Measurements from ENCODE around the gene TAC4. TPM values are rescaled to one million over a fixed set of nuclear protein-coding genes. Genes with fewer than 3 reads are reported as not detected.
A peak's percentile ranks its signal among the peaks of the same experiment; 100 is the strongest.

TAC4 gene
- total and polyA plus RNA-seq, 2 of the 13 experiments (the other 11 are each of a cell fraction or from before 2014, with no cell fraction given), result not detected

- intact Hi-C loops (cut with micrococcal nuclease; ENCODE audit: unreplicated experiment), result loop anchor here (10.0 kb wide), 1 partner anchor 218 kb away; no protein-coding TSS in a partner anchor
Measured at GRCh38 chr17:49866882-49867413, 19.1 kb upstream of the TAC4 start.

DNA sequence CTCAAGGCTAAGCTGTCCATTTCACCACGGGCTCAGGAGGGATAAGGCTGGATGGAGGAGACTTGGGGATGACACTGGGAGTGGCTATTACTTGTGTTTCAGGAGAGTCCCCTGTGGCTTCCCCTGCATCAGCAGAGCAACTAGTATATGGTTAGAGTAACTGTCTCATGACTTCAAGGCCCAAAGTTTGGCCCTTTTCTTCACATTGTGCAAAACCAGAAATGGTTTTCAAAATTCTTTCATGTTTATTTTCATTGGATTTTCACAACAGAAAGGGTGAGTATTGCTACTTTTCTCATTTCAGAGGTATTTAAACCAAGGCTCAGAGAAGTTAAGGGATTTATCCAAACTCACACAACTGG is 18.1 kb upstream of the TAC4 start:
- no peak overlapping the region for H3K9ac ChIP-seq (ENCODE audit: insufficient read depth, low read depth, low read length)

More at GRCh38 chr17:49866882-49867413, 19.1 kb upstream of the TAC4 start:
- H3K9me3 ChIP-seq (ENCODE audit: low read length), result no peaks in the 10 kb centered on the region
- H3K79me2 ChIP-seq (ENCODE audit: insufficient read depth, low read length), result no peaks in the 10 kb centered on the region
- H3K27ac ChIP-seq (ENCODE audit: extremely low read length, insufficient read depth, low read length), result no peak overlapping the region
- no peak for FAIRE-seq
- H3K27me3 ChIP-seq (ENCODE audit: control insufficient read depth in 1 of 2, insufficient read depth in 2 of 2, low read length in 2 of 2), result peaks cover 3 to 32% of the 10 kb centered on the region in 2 experiments; a peak in 4 of 5 replicates
- H3K4me3 ChIP-seq (replicated peaks in 1 of 3; ENCODE audit: insufficient read depth in 1 of 3, low read depth in 2 of 3, low read length in 3 of 3), result no peak overlapping the region
- no TSS peak for BruUV-seq (replicated peaks)
- H3K4me2 ChIP-seq (ENCODE audit: low read depth, low read length), result no peak overlapping the region
- no peaks in the 10 kb centered on the region for H4K20me1 ChIP-seq (ENCODE audit: insufficient read depth, low read length)
- H3K36me3 ChIP-seq (replicated peaks in 1 of 2; ENCODE audit: control insufficient read depth in 1 of 2, insufficient read depth in 2 of 2, low read length in 2 of 2), result no peaks in the 10 kb centered on the region
- 34% methylated on average over 3 of the region's 3 CpGs for WGBS (ENCODE audit: low lambda C conversion rate)
- no peak overlapping the region for H3K9ac ChIP-seq (ENCODE audit: insufficient read depth, low read depth, low read length)
- in situ Hi-C loops (cut with HindIII; ENCODE audit: extremely low pct_ligation_motif_present, low pct_unique_long_range_greater_than_20kb), result loop anchor here (10.0 kb wide), 1 partner anchor 218 kb away; no protein-coding TSS in a partner anchor
- ATAC-seq, result no peak
- no peak for DNase-seq (ENCODE audit: low spot score)
- no peak for TF ChIP-seq ZBTB2 (CRISPR knock-in tag; IDR thresholded peaks at IDR 0.05; ENCODE audit: low read depth)
- TF ChIP-seq SOX6 (IDR thresholded peaks at IDR 0.05), result 0 out of 2 replicates have a peak, but pooled peaks have one; percentile 36
- no peak for TF ChIP-seq SOX6 (CRISPR knock-in tag; IDR thresholded peaks at IDR 0.05)
- no peak for TF ChIP-seq ZNF562 (CRISPR knock-in tag; IDR thresholded peaks at IDR 0.05; ENCODE audit: borderline replicate concordance)
- TF ChIP-seq XRCC5 (optimal IDR thresholded peaks at IDR 0.05; ENCODE audit: low read length), result no peak
- ChIA-PET CTCF (ENCODE audit: low intra/inter-chr PET ratio, low total read pairs) (no interaction called here), POLR2A (no interaction called here)
- peaks cover 34% of the 10 kb centered on the region for H3K4me1 ChIP-seq (ENCODE audit: insufficient read depth, low read length)
- no peak overlapping the region for H2AFZ ChIP-seq (ENCODE audit: low read length)

More for the DNA sequence above, 18.1 kb upstream of the TAC4 start:
- DNase-seq (ENCODE audit: low spot score) (no peak), FAIRE-seq (no peak), ATAC-seq (no peak)
- in situ Hi-C loops (cut with HindIII; ENCODE audit: extremely low pct_ligation_motif_present, low pct_unique_long_range_greater_than_20kb) (loop anchor here (10.0 kb wide), 1 partner anchor 219 kb away; no protein-coding TSS in a partner anchor), intact Hi-C loops (cut with micrococcal nuclease; ENCODE audit: unreplicated experiment) (loop anchor here (10.0 kb wide), 1 partner anchor 219 kb away; no protein-coding TSS in a partner anchor)
- 0% methylated on average over 1 of the region's 1 CpG for WGBS (ENCODE audit: low lambda C conversion rate)
- Histone ChIP-seq H2AFZ (ENCODE audit: low read length) (no peak overlapping the region), H3K4me1 (ENCODE audit: insufficient read depth, low read length) (peaks cover 42% of the 10 kb centered on the region), H3K9me3 (ENCODE audit: low read length) (no peaks in the 10 kb centered on the region), H4K20me1 (ENCODE audit: insufficient read depth, low read length) (no peaks in the 10 kb centered on the region), H3K36me3 (replicated peaks in 1 of 2; ENCODE audit: control insufficient read depth in 1 of 2, insufficient read depth in 2 of 2, low read length in 2 of 2) (no peaks in the 10 kb centered on the region), H3K4me2 (ENCODE audit: low read depth, low read length) (peak overlapping the region; percentile 30; the same call in 1 of the 2 replicates), H3K4me3 (replicated peaks in 1 of 3; ENCODE audit: insufficient read depth in 1 of 3, low read depth in 2 of 3, low read length in 3 of 3) (no peak overlapping the region), H3K79me2 (ENCODE audit: insufficient read depth, low read length) (no peaks in the 10 kb centered on the region), H3K27me3 (ENCODE audit: control insufficient read depth in 1 of 2, insufficient read depth in 2 of 2, low read length in 2 of 2) (peaks cover 0 to 25% of the 10 kb centered on the region in 2 experiments; a peak in 4 of 5 replicates), H3K27ac (ENCODE audit: extremely low read length, insufficient read depth, low read length) (no peak overlapping the region)
- no TSS peak for BruUV-seq (replicated peaks)
- ChIA-PET CTCF (ENCODE audit: low intra/inter-chr PET ratio, low total read pairs) (no interaction called here), POLR2A (no interaction called here)
- TF ChIP-seq ZNF557 (CRISPR knock-in tag; IDR thresholded peaks at IDR 0.05), result no peak
- TF ChIP-seq PHF8 (CRISPR knock-in tag; IDR thresholded peaks at IDR 0.05), result 0 out of 2 replicates have a peak, but pooled peaks have one; percentile 8
- TF ChIP-seq SPEN (CRISPR knock-in tag; IDR thresholded peaks at IDR 0.05; ENCODE audit: low read depth), result 0 out of 2 replicates have a peak, but pooled peaks have one; percentile 1
- TF ChIP-seq NR2C2 (CRISPR knock-in tag; IDR thresholded peaks at IDR 0.05; ENCODE audit: borderline replicate concordance), result no peak
- no peak for TF ChIP-seq ZNF589 (CRISPR knock-in tag; conservative IDR thresholded peaks at IDR 0.05)

Measured in HepG2 (cell line).